Mesenchymal stem cell (in vitro differentiated cells and primary cell): Measurements from ENCODE around the gene REV1. TPM values are rescaled to one million over a fixed set of nuclear protein-coding genes. Genes with fewer than 3 reads are reported as not detected.

Source experiments
- DNase-seq: peaks from one replicate; pipeline ENCODE4 v3.0.0-alpha.2; 2013
- H2AFZ ChIP-seq: one replicate; pipeline ENCODE4 v1.6.1; 2013; ENCODE audit warnings: low read depth, mild to moderate bottlenecking, control low read depth, inconsistent platforms, low read length, moderate library complexity
- H2AK5ac ChIP-seq: 2 replicates; pipeline ENCODE4 v1.6.1; 2013; ENCODE audit warnings: low read length, moderate library complexity, mild to moderate bottlenecking, inconsistent platforms; ENCODE audit not compliant: severe bottlenecking
- H2BK120ac ChIP-seq: one replicate; pipeline ENCODE4 v1.6.1; 2013; ENCODE audit warnings: low read depth, mild to moderate bottlenecking, inconsistent platforms, low read length, moderate library complexity
- H2BK12ac ChIP-seq, 2 experiments: one replicate each; pipeline ENCODE4 v1.6.1; 2013; ENCODE audit warnings: inconsistent platforms in 2 of 2, low read length in 2 of 2, mild to moderate bottlenecking in 2 of 2, moderate library complexity in 2 of 2, control low read depth in 1 of 2
- H2BK15ac ChIP-seq: one replicate; pipeline ENCODE4 v1.6.1; 2013; ENCODE audit warnings: mild to moderate bottlenecking, low read depth, inconsistent platforms; ENCODE audit not compliant: poor library complexity, severe bottlenecking
- H2BK5ac ChIP-seq: 2 replicates; pipeline ENCODE4 v1.6.1; 2013; ENCODE audit warnings: low read depth, mild to moderate bottlenecking, low read length, control low read depth, inconsistent platforms; ENCODE audit not compliant: poor library complexity, severe bottlenecking
- H3K14ac ChIP-seq, 2 experiments: one replicate each; pipeline ENCODE4 v1.6.1; 2013; ENCODE audit warnings: inconsistent platforms in 2 of 2, low read length in 2 of 2, control low read depth in 1 of 2, mild to moderate bottlenecking in 1 of 2, moderate library complexity in 1 of 2
- H3K18ac ChIP-seq, 2 experiments: one replicate each; pipeline ENCODE4 v1.6.1; 2013; ENCODE audit warnings: inconsistent platforms in 2 of 2, low read length in 2 of 2, control low read depth in 1 of 2, low read depth in 1 of 2, mild to moderate bottlenecking in 1 of 2
- H3K23ac ChIP-seq, 2 experiments: one replicate each; pipeline ENCODE4 v1.6.1; 2013; ENCODE audit warnings: inconsistent platforms in 2 of 2, low read length in 2 of 2, mild to moderate bottlenecking in 2 of 2, moderate library complexity in 2 of 2, control low read depth in 1 of 2
- H3K27ac ChIP-seq: 2 replicates; pipeline ENCODE4 v1.5.1; 2013; ENCODE audit warnings: mild to moderate bottlenecking, moderate library complexity, low read length, control low read depth, inconsistent platforms; ENCODE audit not compliant: poor library complexity, severe bottlenecking
- H3K27me3 ChIP-seq, 2 experiments: 2 replicates each; pipeline versions ENCODE4 v1.6.1 to v1.7.0; 2013; ENCODE audit warnings: low read length in 2 of 2, mild to moderate bottlenecking in 2 of 2, moderate library complexity in 2 of 2, control low read depth in 1 of 2, inconsistent platforms in 1 of 2; ENCODE audit not compliant: control insufficient read depth in 1 of 2, insufficient read depth in 1 of 2
- H3K36me3 ChIP-seq, 2 experiments: 2 replicates each; pipeline versions ENCODE4 v1.6.1 to v1.7.0; 2013; ENCODE audit warnings: low read length in 2 of 2, control low read depth in 1 of 2, inconsistent platforms in 1 of 2, low read depth in 1 of 2, mild to moderate bottlenecking in 1 of 2; ENCODE audit not compliant: insufficient read depth in 2 of 2, control insufficient read depth in 1 of 2
- H3K4ac ChIP-seq, 2 experiments: one replicate each; pipeline ENCODE4 v1.6.1; 2013; ENCODE audit warnings: inconsistent platforms in 2 of 2, low read length in 2 of 2, mild to moderate bottlenecking in 2 of 2, moderate library complexity in 2 of 2, control low read depth in 1 of 2, low read depth in 1 of 2
- H3K4me1 ChIP-seq: 2 replicates; pipeline ENCODE4 v1.6.1; 2013; ENCODE audit warnings: low read depth, low read length, control low read depth; ENCODE audit not compliant: control insufficient read depth, insufficient read depth
- H3K4me2 ChIP-seq: 2 replicates; pipeline ENCODE4 v1.6.1; 2013; ENCODE audit warnings: low read length, mild to moderate bottlenecking, inconsistent platforms; ENCODE audit not compliant: poor library complexity, severe bottlenecking
- H3K4me3 ChIP-seq, 2 experiments: 2 replicates each; pipeline versions ENCODE4 v1.5.1 to v1.7.0; 2013; ENCODE audit warnings: low read length in 2 of 2, mild to moderate bottlenecking in 2 of 2, control low read depth in 1 of 2, low read depth in 1 of 2; ENCODE audit not compliant: insufficient read depth in 1 of 2
- H3K79me1 ChIP-seq: replicated peaks from 2 replicates; pipeline ENCODE4 v1.6.1; 2013; ENCODE audit warnings: mild to moderate bottlenecking, control low read depth, low read length, inconsistent platforms; ENCODE audit not compliant: poor library complexity, severe bottlenecking
- H3K9ac ChIP-seq: 2 replicates; pipeline ENCODE4 v1.7.0; 2013; ENCODE audit warnings: mild to moderate bottlenecking, low read length, moderate library complexity
- H3K9me3 ChIP-seq: 2 replicates; pipeline ENCODE4 v1.7.0; 2013; ENCODE audit warnings: mild to moderate bottlenecking, low read length; ENCODE audit not compliant: control insufficient read depth
- H4K8ac ChIP-seq: one replicate; pipeline ENCODE4 v1.6.1; 2013; ENCODE audit warnings: inconsistent platforms, mild to moderate bottlenecking, low read length, moderate library complexity
- H4K91ac ChIP-seq: one replicate; pipeline ENCODE4 v1.6.1; 2013; ENCODE audit warnings: mild to moderate bottlenecking, low read length, inconsistent platforms
- WGBS: methylation state at CpG from one replicate; pipeline ENCODE4 v1.1.7; 2013; ENCODE audit warnings: mixed read lengths; 5-methylcytosine and 5-hydroxymethylcytosine counted together
- polyA plus RNA-seq, 2 experiments: library from polyadenylated mRNA; stranded (reverse); fragments of 200-250 nt; gene quantifications; one replicate each; pipeline ENCODE4 v1.2.3, GENCODE V29; 2013

Gene REV1
- polyA plus RNA-seq (2013, experiment 1 of 2) = 19.2 TPM
- polyA plus RNA-seq (2013, experiment 2 of 2) = 19.1 TPM

GRCh38 chr2:99489761-99490622 is at the start of gene REV1:
Gene REV1, minus strand, starts transcription at chr2:99490017. Its CDS starts 25,042 bp downstream, at chr2:99464975.
- Histone ChIP-seq H3K14ac (peak within 1 kb of the TSS; percentile 66 to 95), H3K36me3 (no peaks in the 10 kb centered on the region), H3K27me3 (peaks cover 7 to 15% of the 10 kb centered on the region in 2 experiments), H3K4me2 (peak within 1 kb of the TSS; percentile 69), H4K8ac (peak within 1 kb of the TSS; percentile 87), H3K9ac (peak within 1 kb of the TSS; percentile 94), H2BK120ac (peak within 1 kb of the TSS; percentile 95), H2BK15ac (peak within 1 kb of the TSS; percentile 63), H2AFZ (peak within 1 kb of the TSS; percentile 95), H3K23ac (no peak within 1 kb of the TSS), H3K79me1 (no peaks in the 10 kb centered on the region), H3K4ac (peak within 1 kb of the TSS; percentile 6 to 28), H4K91ac (peak within 1 kb of the TSS; percentile 97), H3K4me3 (peak within 1 kb of the TSS; percentile 97 to 99), H3K27ac (peak within 1 kb of the TSS; percentile 33), H3K9me3 (no peaks in the 10 kb centered on the region), H2BK5ac (no peak within 1 kb of the TSS), H3K18ac (peak within 1 kb of the TSS; percentile 91 to 99), H2AK5ac (no peak within 1 kb of the TSS), H2BK12ac (peak within 1 kb of the TSS in 1 of 2 experiments; percentile 33), H3K4me1 (no peaks in the 10 kb centered on the region)
- under 1% methylated on average over 95 of the region's 113 CpGs for WGBS
- DNase-seq = peak; percentile 94

GRCh38 chr2:99537910-99538485 is 48.2 kb upstream of the REV1 start:
- Histone ChIP-seq H3K9me3 (no peaks in the 10 kb centered on the region), H4K8ac (no peak overlapping the region), H3K23ac (no peak overlapping the region), H2AK5ac (no peak overlapping the region), H3K27ac (no peak overlapping the region), H3K27me3 (peaks cover 0 to 13% of the 10 kb centered on the region in 2 experiments), H2BK120ac (no peak overlapping the region), H3K18ac (no peak overlapping the region), H3K4me1 (no peaks in the 10 kb centered on the region), H2BK12ac (no peak overlapping the region), H3K4ac (no peak overlapping the region), H4K91ac (no peak overlapping the region), H3K4me3 (no peak overlapping the region), H3K36me3 (no peaks in the 10 kb centered on the region), H2AFZ (no peak overlapping the region), H3K4me2 (no peak overlapping the region), H2BK5ac (no peak overlapping the region), H3K9ac (no peak overlapping the region), H3K79me1 (no peaks in the 10 kb centered on the region), H3K14ac (no peak overlapping the region), H2BK15ac (no peak overlapping the region)
- no peak for DNase-seq
- 99% methylated on average over 4 of the region's 4 CpGs for WGBS

- no peak overlapping the region for H3K18ac ChIP-seq
- WGBS = 94% methylated on average over 2 of the region's 2 CpGs
Measured at GRCh38 chr2:99524056-99524455, 34.2 kb upstream of the REV1 start.

GRCh38 chr2:99522157-99522556 is 32.3 kb upstream of the REV1 start:
- H3K4me3 ChIP-seq = no peak overlapping the region
- no peak overlapping the region for H2BK5ac ChIP-seq
- no peak overlapping the region for H3K9ac ChIP-seq
- no peaks in the 10 kb centered on the region for H3K79me1 ChIP-seq
- H3K14ac ChIP-seq = peak overlapping the region in 1 of 2 experiments; percentile 28
- H3K27ac ChIP-seq = no peak overlapping the region
- no peak overlapping the region for H3K4me2 ChIP-seq
- no peaks in the 10 kb centered on the region for H3K4me1 ChIP-seq
- no peak overlapping the region for H3K18ac ChIP-seq
- no peak overlapping the region for H2BK12ac ChIP-seq
- 84% methylated on average over 2 of the region's 2 CpGs for WGBS
- H4K91ac ChIP-seq = no peak overlapping the region
- no peak overlapping the region for H3K4ac ChIP-seq
- no peak overlapping the region for H3K23ac ChIP-seq
- no peak overlapping the region for H2AK5ac ChIP-seq
- DNase-seq = no peak
- no peaks in the 10 kb centered on the region for H3K9me3 ChIP-seq
- H2BK120ac ChIP-seq = no peak overlapping the region
- H2BK15ac ChIP-seq = no peak overlapping the region
- no peaks in the 10 kb centered on the region for H3K36me3 ChIP-seq
- no peak overlapping the region for H2AFZ ChIP-seq
- H3K27me3 ChIP-seq = peaks cover 0 to 6% of the 10 kb centered on the region in 2 experiments
- no peak overlapping the region for H4K8ac ChIP-seq

More at GRCh38 chr2:99524056-99524455, 34.2 kb upstream of the REV1 start:
- Histone ChIP-seq H3K14ac (no peak overlapping the region), H4K8ac (no peak overlapping the region), H3K9ac (no peak overlapping the region), H2BK12ac (no peak overlapping the region), H2BK5ac (no peak overlapping the region), H3K9me3 (no peaks in the 10 kb centered on the region), H2AFZ (no peak overlapping the region), H2BK120ac (no peak overlapping the region), H2AK5ac (no peak overlapping the region), H3K4me3 (no peak overlapping the region), H3K27me3 (peaks cover 0 to 6% of the 10 kb centered on the region in 2 experiments), H3K4me2 (no peak overlapping the region), H2BK15ac (no peak overlapping the region), H3K4ac (no peak overlapping the region), H3K36me3 (no peaks in the 10 kb centered on the region), H4K91ac (no peak overlapping the region), H3K79me1 (no peaks in the 10 kb centered on the region), H3K27ac (no peak overlapping the region), H3K4me1 (no peaks in the 10 kb centered on the region), H3K23ac (no peak overlapping the region)
- DNase-seq = no peak
